ENCODE data around the gene ZNF205. TPM values are rescaled to one million over a fixed set of nuclear protein-coding genes. Genes with fewer than 3 reads are reported as not detected.

Gene ZNF205
- total RNA-seq, 1 donor: 17.7 TPM

GRCh38 chr16:3088450-3088849, 23.9 kb upstream of the ZNF205 start:
- no peaks in the 10 kb centered on the region for H3K9me3 ChIP-seq (ENCODE audit: low read depth, low read length)
- no peak overlapping the region for H3K27ac ChIP-seq (ENCODE audit: low read depth, low read length)
- DNase-seq (ENCODE audit: insufficient read length, low spot score, missing footprints): peak; percentile 70
- no peaks in the 10 kb centered on the region for H3K79me2 ChIP-seq (ENCODE audit: insufficient read depth, low read length)
- H3K36me3 ChIP-seq (ENCODE audit: insufficient read depth, low read length): no peaks in the 10 kb centered on the region
- H3K4me2 ChIP-seq (ENCODE audit: insufficient read depth, low read length): no peak overlapping the region
- no peaks in the 10 kb centered on the region for H3K4me1 ChIP-seq (ENCODE audit: insufficient read depth, low read length)
- no peak overlapping the region for H3K4me3 ChIP-seq (ENCODE audit: insufficient read depth, low read length)
- no peaks in the 10 kb centered on the region for H4K20me1 ChIP-seq (ENCODE audit: insufficient read depth, low read length)
- TF ChIP-seq CTCF (IDR thresholded peaks at IDR 0.05; ENCODE audit: extremely low read depth, low read depth, low read length): no peak
- peaks cover 8% of the 10 kb centered on the region for H3K27me3 ChIP-seq (ENCODE audit: insufficient read depth, low read length)
- no peak overlapping the region for H2AFZ ChIP-seq (ENCODE audit: low read length)

GRCh38 chr16:3088925-3089716, 23.3 kb upstream of the ZNF205 start:
- Histone ChIP-seq H3K4me3 (ENCODE audit: insufficient read depth, low read length) (no peak overlapping the region), H2AFZ (ENCODE audit: low read length) (no peak overlapping the region), H3K27ac (ENCODE audit: low read depth, low read length) (no peak overlapping the region), H4K20me1 (ENCODE audit: insufficient read depth, low read length) (no peaks in the 10 kb centered on the region), H3K27me3 (ENCODE audit: insufficient read depth, low read length) (peaks cover 8% of the 10 kb centered on the region), H3K36me3 (ENCODE audit: insufficient read depth, low read length) (no peaks in the 10 kb centered on the region), H3K79me2 (ENCODE audit: insufficient read depth, low read length) (no peaks in the 10 kb centered on the region), H3K4me2 (ENCODE audit: insufficient read depth, low read length) (no peak overlapping the region), H3K9me3 (ENCODE audit: low read depth, low read length) (no peaks in the 10 kb centered on the region), H3K4me1 (ENCODE audit: insufficient read depth, low read length) (no peaks in the 10 kb centered on the region)
- no peak for TF ChIP-seq CTCF (IDR thresholded peaks at IDR 0.05; ENCODE audit: extremely low read depth, low read depth, low read length)
- DNase-seq (ENCODE audit: insufficient read length, low spot score, missing footprints): peak; percentile 57

GRCh38 chr16:3089717-3090592, 22.4 kb upstream of the ZNF205 start:
- Histone ChIP-seq H3K4me2 (ENCODE audit: insufficient read depth, low read length) (no peak overlapping the region), H2AFZ (ENCODE audit: low read length) (no peak overlapping the region), H4K20me1 (ENCODE audit: insufficient read depth, low read length) (no peaks in the 10 kb centered on the region), H3K36me3 (ENCODE audit: insufficient read depth, low read length) (no peaks in the 10 kb centered on the region), H3K79me2 (ENCODE audit: insufficient read depth, low read length) (no peaks in the 10 kb centered on the region), H3K27ac (ENCODE audit: low read depth, low read length) (no peak overlapping the region), H3K27me3 (ENCODE audit: insufficient read depth, low read length) (peaks cover 2% of the 10 kb centered on the region), H3K4me3 (ENCODE audit: insufficient read depth, low read length) (no peak overlapping the region), H3K4me1 (ENCODE audit: insufficient read depth, low read length) (no peaks in the 10 kb centered on the region), H3K9me3 (ENCODE audit: low read depth, low read length) (no peaks in the 10 kb centered on the region)
- DNase-seq (ENCODE audit: insufficient read length, low spot score, missing footprints): peak; percentile 69
- no peak for TF ChIP-seq CTCF (IDR thresholded peaks at IDR 0.05; ENCODE audit: extremely low read depth, low read depth, low read length)

- Histone ChIP-seq H3K27me3 (ENCODE audit: insufficient read depth, low read length) (no peaks in the 10 kb centered on the region), H4K20me1 (ENCODE audit: insufficient read depth, low read length) (no peaks in the 10 kb centered on the region), H3K4me2 (ENCODE audit: insufficient read depth, low read length) (no peak overlapping the region), H3K36me3 (ENCODE audit: insufficient read depth, low read length) (no peaks in the 10 kb centered on the region), H3K27ac (ENCODE audit: low read depth, low read length) (no peak overlapping the region), H3K4me3 (ENCODE audit: insufficient read depth, low read length) (no peak overlapping the region), H3K79me2 (ENCODE audit: insufficient read depth, low read length) (no peaks in the 10 kb centered on the region), H3K4me1 (ENCODE audit: insufficient read depth, low read length) (no peaks in the 10 kb centered on the region), H2AFZ (ENCODE audit: low read length) (no peak overlapping the region), H3K9me3 (ENCODE audit: low read depth, low read length) (no peaks in the 10 kb centered on the region)
- DNase-seq (ENCODE audit: insufficient read length, low spot score, missing footprints): peak; percentile 87
- TF ChIP-seq CTCF (IDR thresholded peaks at IDR 0.05; ENCODE audit: extremely low read depth, low read depth, low read length): no peak
These were observed 20.8 kb upstream of the ZNF205 start for GRCh38 chr16:3091551-3091950.
